SIG-M5 treated with dmso at 0.1 percent for 504 hours (cell line): ENCODE data around the gene GRXCR1.

Experiments
- DNase-seq: peaks from one replicate; lab custom pipeline; 2025; ENCODE audit not compliant: unreplicated experiment; lab: John Stamatoyannopoulos, UW

Gene GRXCR1

GRCh38 chr4:42927946-42928345 lies 35.4 kb downstream of the GRXCR1 start:
- no peak for DNase-seq

DNA sequence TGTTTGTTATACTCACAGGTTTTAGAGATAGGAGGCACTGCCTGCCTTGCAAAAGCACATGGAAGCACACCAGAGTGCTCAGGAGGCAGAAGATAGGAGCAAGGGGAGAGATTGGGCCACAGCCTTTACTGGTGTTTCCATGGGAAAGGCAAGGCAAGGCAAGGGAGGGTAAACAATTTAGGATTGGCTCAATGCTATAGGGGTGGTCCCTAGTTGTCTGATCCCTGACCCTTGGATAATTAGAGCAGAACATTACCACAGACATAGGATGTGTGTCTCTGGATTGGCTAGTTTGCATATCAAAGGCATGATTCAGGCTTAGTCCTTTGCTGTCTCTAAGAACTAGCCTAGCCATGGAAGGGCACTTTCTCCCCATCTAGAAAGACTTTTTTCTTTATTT lies 36.1 kb downstream of the GRXCR1 start:
- DNase-seq, result no peak

- DNase-seq, result no peak
Measured at GRCh38 chr4:42942216-42942615, 49.7 kb downstream of the GRXCR1 start.

DNA sequence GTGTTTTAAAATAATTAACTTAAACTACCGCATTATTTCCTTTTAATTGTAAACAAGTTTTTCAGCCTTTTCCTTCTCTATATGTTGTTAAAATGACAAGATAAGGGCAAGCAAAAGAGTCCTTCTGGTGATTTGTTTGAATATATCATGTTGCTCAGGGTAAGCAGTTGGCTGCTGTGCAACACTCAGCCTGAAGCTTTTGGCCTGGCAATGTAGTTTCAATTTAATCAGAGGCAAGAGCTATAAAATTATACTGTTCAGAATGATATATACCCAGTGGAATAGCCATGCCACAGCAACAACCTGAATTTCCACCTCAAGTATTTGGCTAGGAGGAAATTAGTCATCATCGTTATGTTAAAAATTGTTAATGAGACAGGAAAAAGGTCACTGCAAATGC lies 53.4 kb downstream of the GRXCR1 start:
- no peak for DNase-seq

DNA sequence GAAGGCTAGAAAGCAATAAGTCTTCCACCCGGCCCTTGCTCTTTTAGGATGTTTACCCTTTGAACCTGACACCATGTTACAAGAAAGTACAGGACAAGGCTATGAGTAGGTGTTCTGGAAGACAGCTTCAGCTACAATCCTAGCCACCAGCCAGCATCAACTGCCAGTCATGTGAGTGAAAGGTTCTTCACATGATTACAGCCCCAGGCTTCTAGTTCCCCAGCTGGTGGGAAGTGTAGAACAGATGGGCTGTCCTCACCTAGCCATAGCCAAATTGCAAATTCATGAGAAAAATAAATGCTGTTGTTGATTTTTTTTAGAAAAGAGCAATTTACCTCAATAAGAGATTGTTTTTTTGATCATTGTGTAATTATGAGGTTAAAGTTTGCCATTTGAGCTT lies 60.8 kb downstream of the GRXCR1 start:
- no peak for DNase-seq

DNA sequence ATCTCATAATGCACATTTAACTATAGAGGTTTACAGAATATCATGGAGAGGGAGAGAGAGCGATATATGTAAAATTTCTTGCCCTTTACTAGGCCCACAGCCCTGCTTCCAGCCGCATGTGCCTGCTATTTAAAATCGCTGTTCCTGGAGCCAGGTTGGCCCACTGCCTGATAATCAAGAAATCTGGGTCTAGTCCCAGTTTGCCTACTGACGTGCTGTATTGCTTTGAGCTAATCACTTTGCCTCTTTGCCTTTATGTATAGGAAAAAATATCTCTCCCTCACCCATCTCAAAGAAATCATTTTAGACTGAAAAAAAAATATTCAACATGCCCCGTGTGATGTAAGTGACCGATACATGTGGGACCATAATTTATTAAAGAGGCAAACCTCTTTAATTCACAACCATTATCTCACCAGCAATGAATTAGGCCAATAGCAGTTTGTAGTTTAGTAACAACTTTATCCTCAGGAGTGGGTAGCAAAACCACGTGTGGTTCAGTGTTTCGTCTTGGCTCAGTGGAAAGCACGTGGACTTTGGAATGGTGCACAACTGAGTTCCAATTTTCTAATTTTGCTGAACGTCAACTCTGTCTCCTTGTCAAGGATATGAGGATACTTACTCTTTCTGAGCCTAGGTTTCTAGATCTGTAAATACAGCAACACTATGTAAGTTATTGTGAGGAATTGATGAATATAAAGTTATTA lies 62.6 kb downstream of the GRXCR1 start:
- no peak for DNase-seq

DNA sequence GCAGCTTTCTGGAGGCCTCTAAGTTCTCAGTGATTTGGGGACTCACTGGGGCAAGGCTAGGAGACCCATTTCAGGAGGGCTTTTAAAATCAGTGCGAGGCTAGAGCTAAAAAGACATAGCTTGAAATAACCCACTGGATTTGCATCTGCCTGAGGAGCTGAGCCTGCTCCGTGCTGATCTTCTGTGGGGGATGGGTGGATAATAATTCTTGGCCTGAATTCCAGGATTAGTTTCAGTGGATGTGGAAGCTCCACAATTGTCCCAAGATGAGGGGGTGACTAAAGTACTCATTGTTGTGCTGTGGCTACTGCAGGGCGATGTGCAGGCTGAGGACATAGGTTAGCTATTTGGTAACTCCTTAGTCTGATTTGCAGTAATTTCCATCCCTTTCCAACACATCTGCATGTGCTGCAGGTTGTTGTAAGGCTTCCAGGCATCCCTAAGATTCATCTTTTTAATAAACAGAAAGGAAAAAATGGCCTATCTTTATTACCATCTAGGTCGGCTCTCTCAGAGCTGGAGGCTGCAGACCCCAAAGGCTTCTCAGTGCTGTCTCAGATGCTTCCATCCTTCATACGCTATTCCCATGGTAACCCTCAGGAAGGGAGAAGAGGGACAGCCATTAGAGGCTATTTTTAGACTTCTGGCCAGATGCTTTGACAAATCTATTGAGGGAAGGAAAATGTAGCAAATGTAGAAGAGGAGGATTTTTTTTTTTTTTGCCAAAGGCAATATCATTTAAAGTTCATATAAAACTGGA lies 63.4 kb downstream of the GRXCR1 start:
- DNase-seq, result no peak

GRCh38 chr4:42965326-42965725 lies 72.8 kb downstream of the GRXCR1 start:
- no peak for DNase-seq

DNA sequence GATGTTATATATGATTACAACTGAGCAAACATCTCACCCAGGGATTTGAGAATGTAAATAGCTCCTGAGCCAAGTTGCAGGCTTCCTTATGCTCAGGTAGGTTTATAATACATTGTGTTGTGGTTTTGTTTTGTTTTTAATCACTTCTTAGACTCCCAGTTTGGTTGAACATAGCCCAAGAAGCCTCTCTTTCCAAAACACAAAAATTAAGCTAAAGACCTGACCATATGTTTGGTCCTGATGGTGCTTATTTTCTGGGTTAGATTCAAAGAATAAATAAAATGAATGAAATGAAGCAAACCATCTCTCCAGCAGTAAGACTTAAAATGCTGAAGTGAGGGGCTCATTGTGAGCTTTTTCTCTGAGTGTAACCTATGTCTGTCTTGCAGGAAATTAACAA lies 93.5 kb downstream of the GRXCR1 start:
- no peak for DNase-seq

DNA sequence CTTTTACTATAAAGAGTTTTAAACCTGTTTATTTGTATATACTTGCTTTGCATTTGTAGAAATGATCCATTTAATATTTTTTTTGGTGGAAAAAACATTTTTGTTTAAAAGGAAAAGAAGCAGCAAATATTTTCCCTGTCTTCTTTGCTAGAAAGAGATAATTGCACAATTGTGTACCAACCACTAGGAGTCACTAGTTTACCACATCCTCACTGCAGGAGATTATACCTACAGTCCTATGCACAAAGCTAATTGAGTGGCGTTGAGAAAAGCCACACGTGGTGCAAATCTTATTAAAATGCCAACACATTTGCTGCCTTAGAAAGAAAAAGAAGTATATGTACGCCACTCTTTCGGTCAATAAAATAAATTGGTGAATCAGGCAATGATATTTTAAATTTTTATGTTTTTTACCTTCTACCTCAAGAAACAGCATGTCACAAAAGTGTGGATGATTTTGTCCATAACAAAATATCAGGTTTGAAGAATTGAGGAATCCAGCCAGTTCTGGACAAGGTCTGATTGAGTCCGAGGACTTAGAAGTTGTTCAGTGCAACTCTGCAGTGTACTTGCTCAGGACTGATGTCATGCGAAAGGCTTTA lies 102.9 kb downstream of the GRXCR1 start:
- DNase-seq, result peak; percentile 36

DNA sequence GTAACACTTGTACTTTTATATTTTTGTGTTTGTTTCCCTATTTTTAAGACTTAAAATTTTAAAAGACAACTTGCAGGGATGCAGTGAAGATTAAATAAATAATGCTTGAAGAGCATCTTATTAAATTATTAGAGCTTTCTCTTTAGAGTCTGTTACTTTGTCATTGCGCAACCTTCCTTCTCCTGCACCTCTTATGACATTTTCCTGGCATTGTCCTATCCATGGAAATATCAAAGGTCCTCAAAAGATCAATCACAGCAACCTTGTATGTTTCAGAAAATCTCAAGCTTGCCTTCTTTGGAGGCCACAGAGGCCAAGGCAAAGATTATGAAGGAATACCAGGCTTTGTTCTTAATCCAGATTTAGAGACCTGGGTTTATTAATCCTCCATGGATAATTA lies 116.3 kb downstream of the GRXCR1 start:
- no peak for DNase-seq

GRCh38 chr4:43014256-43014655 lies 121.7 kb downstream of the GRXCR1 start:
- no peak for DNase-seq

GRCh38 chr4:43041632-43042031 lies 149.1 kb downstream of the GRXCR1 start:
- DNase-seq, result no peak

GRCh38 chr4:43047058-43047457 lies 154.5 kb downstream of the GRXCR1 start:
- no peak for DNase-seq

DNA sequence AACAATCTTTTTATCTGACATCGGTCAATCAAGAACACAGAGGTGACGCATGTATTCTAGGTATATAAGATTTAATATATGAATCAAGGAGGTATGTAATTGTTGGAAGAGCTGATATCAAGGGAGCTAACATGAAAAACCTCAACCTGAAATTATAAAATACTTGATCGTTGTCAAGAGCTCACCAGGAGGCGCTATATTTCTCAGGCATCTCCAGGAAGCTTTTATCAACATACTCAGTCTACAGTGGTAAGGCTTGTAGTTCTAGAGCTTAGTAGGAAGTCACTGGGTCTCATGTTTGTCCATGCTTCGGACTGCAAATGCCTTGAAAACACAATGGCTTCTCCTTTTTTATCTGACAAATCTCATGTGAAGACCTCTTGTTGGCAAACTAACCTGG lies 156.1 kb downstream of the GRXCR1 start:
- DNase-seq, result no peak

- DNase-seq, result no peak
Measured at GRCh38 chr4:43049326-43049725, 156.8 kb downstream of the GRXCR1 start.

DNA sequence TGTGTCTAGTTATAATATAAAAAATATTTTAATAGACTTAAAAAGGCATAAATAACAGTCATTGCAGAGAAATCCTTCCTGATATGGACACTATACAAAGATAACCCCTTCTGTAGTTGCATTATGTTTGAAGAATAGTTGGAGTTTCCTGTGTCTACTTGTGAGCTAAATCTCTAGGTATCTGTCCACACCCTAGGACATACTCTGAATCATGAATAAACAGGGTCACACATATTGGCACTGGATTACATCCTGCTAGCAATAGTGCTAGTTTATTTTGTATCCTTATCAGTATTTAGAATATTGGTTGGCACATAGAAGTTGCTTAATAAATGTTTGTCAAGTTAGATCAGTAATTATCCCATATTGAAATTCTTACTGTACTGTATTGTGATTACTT lies 173.9 kb downstream of the GRXCR1 start:
- DNase-seq, result no peak

DNA sequence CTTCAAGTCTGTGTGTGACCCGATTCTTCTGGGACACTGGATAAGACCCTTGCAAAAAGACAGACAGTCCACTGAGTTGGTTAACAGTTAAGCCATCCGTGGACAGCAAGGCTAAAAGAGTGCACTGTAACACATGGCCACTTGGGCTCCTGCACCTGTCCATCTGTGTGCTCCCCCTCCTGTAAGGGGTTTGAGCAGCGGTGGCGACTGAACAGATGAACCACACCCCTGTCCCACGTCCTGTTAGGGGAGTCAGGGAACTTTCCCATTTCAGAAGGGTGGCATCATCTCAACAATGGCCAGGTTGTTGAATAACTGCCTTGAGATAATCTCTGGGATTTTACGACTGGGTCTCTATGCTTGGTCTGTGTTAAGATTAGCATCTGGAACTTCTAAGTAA lies 178.6 kb downstream of the GRXCR1 start:
- no peak for DNase-seq
